Activated CD4-positive, alpha-beta T cell treated with anti-CD3 and anti-CD28 coated beads, Interleukin-2, amount 10 ng/mL, durations not matched to agents 7 days and 5 days (primary cell): Measurements from ENCODE around the gene CDH18. TPM values are rescaled to one million over a fixed set of nuclear protein-coding genes. Genes with fewer than 3 reads are reported as not detected.

Experiments
- CTCF ChIA-PET: fragments of 350-600 bp; sonication (Branson Sonifier 250); formaldehyde crosslinking; loops from one replicate; lab custom pipeline; 2021; ENCODE audit warnings: antibody characterized with exemption; lab: Charles Lee
- POLR2A ChIA-PET: fragments of 350-600 bp; sonication (Branson Sonifier 250); formaldehyde crosslinking; loops from one replicate; lab custom pipeline; 2021; ENCODE audit warnings: antibody characterized with exemption; lab: Charles Lee
- DNase-seq: peaks from one replicate; pipeline ENCODE4 v3.0.0-alpha.2; 2020
- H3K27ac Mint-ChIP-seq: one replicate; pipeline ENCODE4 v1.8.0; 2021; ENCODE audit warnings: mild to moderate bottlenecking, moderate library complexity, mixed read lengths
- H3K27me3 Mint-ChIP-seq: one replicate; pipeline ENCODE4 v1.8.0; 2021; ENCODE audit warnings: mixed read lengths
- H3K36me3 Mint-ChIP-seq: one replicate; pipeline ENCODE4 v1.8.0; 2021; ENCODE audit warnings: low read depth, mixed read lengths
- H3K4me1 Mint-ChIP-seq: one replicate; pipeline ENCODE4 v1.8.0; 2021; ENCODE audit warnings: mixed read lengths
- H3K4me3 Mint-ChIP-seq: one replicate; pipeline ENCODE4 v1.8.0; 2021; ENCODE audit warnings: mild to moderate bottlenecking, moderate library complexity, mixed read lengths
- H3K9me3 Mint-ChIP-seq: one replicate; pipeline ENCODE4 v1.8.0; 2021; ENCODE audit warnings: mixed read lengths
- total RNA-seq, 2 experiments: library from RNA; stranded (reverse); gene quantifications; one replicate each; pipeline ENCODE4 v1.2.3, GENCODE V29; 2021

The CDH18 gene
- total RNA-seq, 2 experiments from 2014 or later = not detected

DNA sequence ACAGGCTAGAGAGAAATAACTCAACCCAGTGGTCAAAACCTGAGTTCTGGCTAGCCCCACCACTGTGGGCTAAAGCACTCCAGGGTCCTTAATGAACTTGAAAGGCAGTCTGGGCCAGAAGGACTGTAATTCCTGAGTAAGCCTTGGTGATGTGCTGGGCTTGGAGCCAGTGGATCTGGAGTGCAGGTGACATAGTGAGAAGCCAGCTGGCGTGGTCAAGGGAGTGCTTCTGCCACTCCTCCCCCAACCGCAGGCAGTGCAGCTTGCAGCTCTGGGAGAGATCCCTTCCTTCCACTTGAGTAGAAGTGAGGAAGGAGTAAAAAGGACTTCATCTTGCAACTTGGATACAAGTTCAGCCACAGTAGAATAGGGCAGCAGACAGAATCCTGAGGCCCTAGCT, 424.0 kb downstream of the CDH18 start:
- H3K4me3 Mint-ChIP-seq = no peak overlapping the region
- peaks cover 5% of the 10 kb centered on the region for H3K9me3 Mint-ChIP-seq
- no peaks in the 10 kb centered on the region for H3K4me1 Mint-ChIP-seq
- ChIA-PET CTCF (no interaction called here), POLR2A (no interaction called here)
- H3K27me3 Mint-ChIP-seq = no peaks in the 10 kb centered on the region
- DNase-seq = no peak
- H3K36me3 Mint-ChIP-seq = no peaks in the 10 kb centered on the region
- H3K27ac Mint-ChIP-seq = no peak overlapping the region

DNA sequence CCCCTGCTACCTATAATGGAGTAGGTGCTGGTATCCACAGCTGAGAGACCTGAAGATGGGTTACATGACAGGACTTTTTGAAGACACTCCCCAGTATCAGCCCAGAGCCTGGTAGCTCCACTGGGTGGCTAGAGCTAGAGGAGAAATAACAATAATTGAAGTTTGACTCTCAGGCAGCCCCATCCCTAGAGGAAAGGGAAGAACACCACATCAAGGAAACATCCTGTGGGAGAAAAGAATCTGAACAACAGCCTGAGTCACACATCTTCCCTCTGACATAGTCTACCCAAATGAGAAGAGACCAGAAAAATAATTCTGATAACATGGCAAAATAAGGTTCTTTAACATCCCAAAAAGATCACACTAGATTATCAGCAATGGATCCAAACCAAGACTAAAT, 432.1 kb downstream of the CDH18 start:
- Mint-ChIP-seq H3K4me3 (no peak overlapping the region), H3K27me3 (no peaks in the 10 kb centered on the region), H3K9me3 (peaks cover 9% of the 10 kb centered on the region), H3K27ac (no peak overlapping the region), H3K36me3 (no peaks in the 10 kb centered on the region), H3K4me1 (no peaks in the 10 kb centered on the region)
- POLR2A ChIA-PET = no interaction called here
- CTCF ChIA-PET = no interaction called here
- DNase-seq = no peak

DNA sequence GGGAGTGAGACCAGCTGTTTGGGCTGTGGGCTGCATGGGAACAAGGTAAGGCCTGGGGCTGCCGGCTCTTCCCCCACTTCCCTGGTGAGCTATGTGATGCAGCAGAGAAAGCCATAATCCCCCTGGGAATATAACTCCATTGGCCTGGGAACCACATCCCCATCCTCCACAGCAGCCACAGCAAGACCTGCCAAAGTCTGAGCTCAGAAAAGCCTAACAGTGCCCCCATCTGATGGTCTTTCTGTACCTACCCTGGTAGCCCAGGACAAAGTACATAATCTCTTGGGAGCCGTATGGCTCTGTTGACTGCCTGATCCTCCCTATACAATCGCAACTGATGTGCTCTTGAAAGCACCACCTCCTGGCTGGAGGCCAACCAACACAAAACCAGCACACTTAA, 432.6 kb downstream of the CDH18 start:
- Mint-ChIP-seq H3K4me1 (no peaks in the 10 kb centered on the region), H3K27ac (no peak overlapping the region), H3K36me3 (no peaks in the 10 kb centered on the region), H3K27me3 (no peaks in the 10 kb centered on the region), H3K9me3 (peaks cover 9% of the 10 kb centered on the region), H3K4me3 (no peak overlapping the region)
- no peak for DNase-seq
- ChIA-PET CTCF (no interaction called here), POLR2A (no interaction called here)

- Mint-ChIP-seq H3K27ac (no peak overlapping the region), H3K36me3 (no peaks in the 10 kb centered on the region), H3K9me3 (peaks cover 9% of the 10 kb centered on the region), H3K27me3 (no peaks in the 10 kb centered on the region), H3K4me3 (no peak overlapping the region), H3K4me1 (no peaks in the 10 kb centered on the region)
- ChIA-PET POLR2A (no interaction called here), CTCF (no interaction called here)
- DNase-seq = no peak
Measured at GRCh38 chr5:19554524-19554923, 433.5 kb downstream of the CDH18 start.

- Mint-ChIP-seq H3K4me3 (no peak overlapping the region), H3K27ac (no peak overlapping the region), H3K4me1 (no peaks in the 10 kb centered on the region), H3K9me3 (peaks cover 4% of the 10 kb centered on the region), H3K27me3 (no peaks in the 10 kb centered on the region), H3K36me3 (no peaks in the 10 kb centered on the region)
- POLR2A ChIA-PET = no interaction called here
- no peak for DNase-seq
- CTCF ChIA-PET = no interaction called here
Measured at GRCh38 chr5:19547640-19548039, 440.4 kb downstream of the CDH18 start.

- POLR2A ChIA-PET = no interaction called here
- Mint-ChIP-seq H3K4me1 (no peaks in the 10 kb centered on the region), H3K27me3 (no peaks in the 10 kb centered on the region), H3K9me3 (peaks cover 3% of the 10 kb centered on the region), H3K36me3 (no peaks in the 10 kb centered on the region), H3K4me3 (no peak overlapping the region), H3K27ac (no peak overlapping the region)
- CTCF ChIA-PET = no interaction called here
- DNase-seq = no peak
Measured at GRCh38 chr5:19546521-19546920, 441.5 kb downstream of the CDH18 start.

DNA sequence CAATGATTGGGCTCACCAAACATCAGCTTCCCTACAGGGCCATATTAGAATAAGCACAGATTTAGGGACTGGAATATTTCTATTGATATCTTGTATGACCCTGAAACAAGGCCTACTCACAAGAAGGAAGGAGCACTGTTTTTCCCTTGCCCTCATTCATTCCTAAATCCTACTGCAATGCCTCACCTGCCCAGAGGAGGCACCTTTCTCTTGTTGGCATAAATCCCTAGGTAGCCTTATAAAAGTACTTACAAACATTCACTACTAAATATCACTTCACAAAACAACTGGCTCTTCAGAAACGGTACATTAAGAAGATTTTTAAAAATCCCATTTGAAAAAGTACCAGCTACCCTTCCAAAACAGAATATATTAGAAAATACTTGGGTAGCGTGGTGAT, 449.4 kb downstream of the CDH18 start:
- H3K9me3 Mint-ChIP-seq = no peaks in the 10 kb centered on the region
- no peaks in the 10 kb centered on the region for H3K4me1 Mint-ChIP-seq
- H3K36me3 Mint-ChIP-seq = no peaks in the 10 kb centered on the region
- ChIA-PET CTCF (no interaction called here), POLR2A (no interaction called here)
- H3K27me3 Mint-ChIP-seq = no peaks in the 10 kb centered on the region
- no peak for DNase-seq
- H3K27ac Mint-ChIP-seq = no peak overlapping the region
- no peak overlapping the region for H3K4me3 Mint-ChIP-seq

DNA sequence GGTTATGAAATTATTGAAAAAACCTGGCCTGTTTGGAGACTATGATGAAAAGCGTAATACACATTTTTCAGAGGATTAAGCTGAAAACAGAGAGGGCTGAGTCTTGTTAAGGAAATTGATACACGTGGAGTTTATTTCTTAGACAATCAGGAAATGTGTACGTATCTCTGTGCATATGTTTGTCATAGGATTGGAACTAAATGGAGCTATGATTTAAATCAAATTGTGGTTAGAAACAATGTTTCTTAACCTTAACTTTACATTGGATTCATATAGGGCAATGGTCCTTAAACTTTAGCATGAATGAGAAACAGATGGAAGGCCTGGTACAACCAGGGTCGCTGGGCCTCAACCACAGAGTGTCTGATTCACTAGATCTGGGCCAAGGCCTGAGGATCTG, 451.6 kb downstream of the CDH18 start:
- no peaks in the 10 kb centered on the region for H3K9me3 Mint-ChIP-seq
- H3K4me3 Mint-ChIP-seq = no peak overlapping the region
- H3K27me3 Mint-ChIP-seq = no peaks in the 10 kb centered on the region
- DNase-seq = no peak
- no peak overlapping the region for H3K27ac Mint-ChIP-seq
- ChIA-PET CTCF (no interaction called here), POLR2A (no interaction called here)
- no peaks in the 10 kb centered on the region for H3K36me3 Mint-ChIP-seq
- no peaks in the 10 kb centered on the region for H3K4me1 Mint-ChIP-seq

DNA sequence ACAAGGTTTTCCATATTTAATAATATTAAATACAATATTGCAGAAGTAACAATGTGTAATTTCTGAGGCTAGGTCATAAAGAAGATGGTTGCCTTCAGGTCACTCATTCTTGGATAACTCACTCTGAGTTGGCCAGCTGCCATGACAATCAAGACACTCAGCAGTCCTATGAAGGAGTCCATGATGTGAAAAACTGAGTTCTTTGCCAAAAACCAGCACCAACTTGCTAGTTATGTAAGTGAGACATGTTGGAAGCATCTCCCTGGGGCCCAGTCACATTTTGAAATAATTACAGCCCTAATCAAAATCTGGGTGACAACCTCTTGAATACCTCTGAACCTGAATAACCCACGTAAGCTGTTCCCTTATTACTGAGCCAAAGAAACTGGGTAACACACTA, 453.2 kb downstream of the CDH18 start:
- H3K4me1 Mint-ChIP-seq = no peaks in the 10 kb centered on the region
- POLR2A ChIA-PET = no interaction called here
- no peak for DNase-seq
- no peaks in the 10 kb centered on the region for H3K9me3 Mint-ChIP-seq
- H3K4me3 Mint-ChIP-seq = no peak overlapping the region
- H3K27ac Mint-ChIP-seq = no peak overlapping the region
- CTCF ChIA-PET = no interaction called here
- H3K36me3 Mint-ChIP-seq = no peaks in the 10 kb centered on the region
- no peaks in the 10 kb centered on the region for H3K27me3 Mint-ChIP-seq

- POLR2A ChIA-PET = no interaction called here
- H3K27me3 Mint-ChIP-seq = no peaks in the 10 kb centered on the region
- no peak overlapping the region for H3K4me3 Mint-ChIP-seq
- H3K9me3 Mint-ChIP-seq = no peaks in the 10 kb centered on the region
- no peaks in the 10 kb centered on the region for H3K36me3 Mint-ChIP-seq
- no peak for DNase-seq
- no peaks in the 10 kb centered on the region for H3K4me1 Mint-ChIP-seq
- CTCF ChIA-PET = no interaction called here
- H3K27ac Mint-ChIP-seq = no peak overlapping the region
Measured at GRCh38 chr5:19532936-19533335, 455.1 kb downstream of the CDH18 start.

GRCh38 chr5:19531374-19531952, 456.5 kb downstream of the CDH18 start:
- no peaks in the 10 kb centered on the region for H3K36me3 Mint-ChIP-seq

GRCh38 chr5:19519448-19519847, 468.6 kb downstream of the CDH18 start:
- DNase-seq = no peak
- CTCF ChIA-PET = no interaction called here
- no peak overlapping the region for H3K27ac Mint-ChIP-seq
- peaks cover 7% of the 10 kb centered on the region for H3K9me3 Mint-ChIP-seq
- H3K27me3 Mint-ChIP-seq = no peaks in the 10 kb centered on the region
- no peak overlapping the region for H3K4me3 Mint-ChIP-seq
- H3K36me3 Mint-ChIP-seq = no peaks in the 10 kb centered on the region
- POLR2A ChIA-PET = no interaction called here
- H3K4me1 Mint-ChIP-seq = no peaks in the 10 kb centered on the region

More at GRCh38 chr5:19531374-19531952, 456.5 kb downstream of the CDH18 start:
- no peak for DNase-seq
- Mint-ChIP-seq H3K4me3 (no peak overlapping the region), H3K27me3 (no peaks in the 10 kb centered on the region), H3K4me1 (no peaks in the 10 kb centered on the region), H3K9me3 (no peaks in the 10 kb centered on the region), H3K27ac (no peak overlapping the region)
- ChIA-PET POLR2A (no interaction called here), CTCF (no interaction called here)

DNA sequence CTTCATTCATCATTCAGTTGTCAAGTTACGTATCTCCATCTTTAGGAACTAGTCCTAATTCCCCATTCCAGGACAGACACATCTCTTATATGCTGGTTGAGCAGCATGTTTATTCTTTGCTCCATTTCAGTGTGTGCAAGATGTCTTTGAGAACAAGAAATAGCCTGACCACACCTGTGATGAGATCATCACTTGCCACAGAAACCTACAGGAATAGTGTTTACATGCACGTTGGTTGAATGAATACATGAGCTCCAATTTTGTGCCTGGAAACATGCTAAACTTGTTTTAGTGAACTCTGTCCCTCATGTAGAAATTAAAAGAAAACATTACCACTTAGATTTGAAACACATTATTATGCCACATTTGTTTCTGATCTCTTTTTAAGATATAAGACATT, 489.1 kb downstream of the CDH18 start:
- peaks cover 9% of the 10 kb centered on the region for H3K9me3 Mint-ChIP-seq
- DNase-seq = no peak
- no peaks in the 10 kb centered on the region for H3K4me1 Mint-ChIP-seq
- ChIA-PET POLR2A (no interaction called here), CTCF (no interaction called here)
- H3K4me3 Mint-ChIP-seq = no peak overlapping the region
- no peak overlapping the region for H3K27ac Mint-ChIP-seq
- H3K36me3 Mint-ChIP-seq = no peaks in the 10 kb centered on the region
- H3K27me3 Mint-ChIP-seq = no peaks in the 10 kb centered on the region

DNA sequence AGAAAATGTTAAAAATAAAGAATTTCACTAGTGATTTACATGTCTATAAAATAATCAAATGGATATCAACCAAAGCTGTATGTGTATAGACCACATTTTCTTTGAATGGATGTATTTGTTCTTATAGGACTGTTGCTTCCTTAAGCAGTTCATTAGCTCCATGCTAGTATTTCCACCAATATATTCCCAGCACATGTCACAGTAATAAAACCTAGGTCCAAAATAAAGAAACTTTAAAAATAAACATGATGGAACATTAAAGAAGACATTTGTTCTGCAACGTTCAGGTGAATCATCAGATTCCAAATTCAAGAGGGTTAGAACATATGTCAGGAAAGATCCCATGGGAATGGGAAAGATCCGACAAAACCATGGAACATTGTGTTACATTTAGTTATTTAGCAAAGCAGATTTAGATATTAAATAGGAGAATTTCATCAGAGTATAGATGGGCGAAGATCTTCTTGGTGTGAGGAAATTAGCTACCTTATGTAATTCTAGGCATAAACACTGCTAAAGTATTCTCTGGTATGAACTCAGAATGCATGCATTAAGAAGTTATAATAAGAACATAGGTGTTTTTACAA, 490.7 kb downstream of the CDH18 start:
- no peaks in the 10 kb centered on the region for H3K27me3 Mint-ChIP-seq
- H3K9me3 Mint-ChIP-seq = peaks cover 9% of the 10 kb centered on the region
- no peaks in the 10 kb centered on the region for H3K4me1 Mint-ChIP-seq
- no peaks in the 10 kb centered on the region for H3K36me3 Mint-ChIP-seq
- no peak overlapping the region for H3K4me3 Mint-ChIP-seq
- no peak for DNase-seq
- CTCF ChIA-PET = no interaction called here
- no peak overlapping the region for H3K27ac Mint-ChIP-seq
- POLR2A ChIA-PET = no interaction called here
